Epithelial cell of esophagus (primary cell): ENCODE measurements around the gene BASP1.

Source experiments
- DNase-seq: peaks from one replicate; pipeline ENCODE4 v3.0.0; 2010; ENCODE audit warnings: low read depth
- H3K4me3 ChIP-seq: 2 replicates; pipeline ENCODE4 v1.5.1; 2011; ENCODE audit warnings: mild to moderate bottlenecking, low read length, control low read depth
- TF ChIP-seq, protein P1 (sequence below): IDR thresholded peaks from 2 replicates; pipeline ENCODE4 v1.5.1; 2011; ENCODE audit warnings: low read depth, mild to moderate bottlenecking, low read length, control low read depth, inconsistent platforms; ENCODE audit not compliant: insufficient read depth; ENCODE audit errors: missing control alignments

The BASP1 gene

DNA sequence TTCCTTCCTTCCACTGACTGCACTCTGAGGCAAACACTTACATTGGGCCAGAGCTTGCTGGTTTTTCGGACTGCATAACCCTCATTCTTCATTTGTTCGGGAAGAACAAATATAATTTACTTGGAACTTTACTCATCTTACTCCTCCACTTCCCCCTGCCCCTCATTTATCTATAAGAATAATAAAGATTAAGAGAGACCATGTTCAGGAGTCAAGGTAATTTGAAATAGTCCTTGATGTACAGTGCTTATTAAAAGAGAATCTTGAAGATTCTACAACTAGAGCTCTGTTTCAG is 65.6 kb downstream of the BASP1 start:
- no peak for DNase-seq
- TF ChIP-seq, protein P1, sequence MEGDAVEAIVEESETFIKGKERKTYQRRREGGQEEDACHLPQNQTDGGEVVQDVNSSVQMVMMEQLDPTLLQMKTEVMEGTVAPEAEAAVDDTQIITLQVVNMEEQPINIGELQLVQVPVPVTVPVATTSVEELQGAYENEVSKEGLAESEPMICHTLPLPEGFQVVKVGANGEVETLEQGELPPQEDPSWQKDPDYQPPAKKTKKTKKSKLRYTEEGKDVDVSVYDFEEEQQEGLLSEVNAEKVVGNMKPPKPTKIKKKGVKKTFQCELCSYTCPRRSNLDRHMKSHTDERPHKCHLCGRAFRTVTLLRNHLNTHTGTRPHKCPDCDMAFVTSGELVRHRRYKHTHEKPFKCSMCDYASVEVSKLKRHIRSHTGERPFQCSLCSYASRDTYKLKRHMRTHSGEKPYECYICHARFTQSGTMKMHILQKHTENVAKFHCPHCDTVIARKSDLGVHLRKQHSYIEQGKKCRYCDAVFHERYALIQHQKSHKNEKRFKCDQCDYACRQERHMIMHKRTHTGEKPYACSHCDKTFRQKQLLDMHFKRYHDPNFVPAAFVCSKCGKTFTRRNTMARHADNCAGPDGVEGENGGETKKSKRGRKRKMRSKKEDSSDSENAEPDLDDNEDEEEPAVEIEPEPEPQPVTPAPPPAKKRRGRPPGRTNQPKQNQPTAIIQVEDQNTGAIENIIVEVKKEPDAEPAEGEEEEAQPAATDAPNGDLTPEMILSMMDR, result no peak
- H3K4me3 ChIP-seq, result no peak overlapping the region

DNA sequence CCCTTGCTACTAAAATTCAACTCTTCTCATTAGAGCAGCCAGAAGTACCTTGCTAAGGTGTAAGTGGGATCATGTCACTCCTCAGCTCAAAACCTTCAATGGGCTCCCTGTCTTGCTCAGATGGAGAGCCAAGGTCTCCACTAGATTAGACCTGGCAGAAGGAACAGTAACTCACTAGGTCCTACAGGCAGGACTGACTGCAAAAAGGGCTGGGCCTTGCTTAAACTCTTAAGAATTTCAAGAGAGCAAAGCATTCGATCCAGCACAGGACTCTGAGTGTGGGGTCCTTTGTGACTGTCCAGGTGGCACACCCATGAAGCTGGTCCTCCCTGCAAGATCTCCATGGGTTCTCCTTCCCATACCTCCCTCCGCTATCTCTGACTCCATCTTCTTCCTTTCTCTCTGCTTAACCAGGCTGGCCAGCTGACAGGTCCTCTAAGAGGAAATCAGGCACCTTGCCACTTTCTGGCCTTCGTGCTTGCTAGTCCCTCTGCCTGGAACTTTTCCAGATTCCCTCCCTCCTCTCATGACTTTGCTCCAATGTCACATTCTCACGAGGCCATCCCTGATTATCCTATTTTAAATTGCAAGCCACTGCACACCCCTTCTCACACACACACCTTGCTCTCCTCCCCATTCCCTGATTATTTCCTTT is 70.2 kb downstream of the BASP1 start:
- H3K4me3 ChIP-seq, result no peak overlapping the region
- peak; percentile 29 for DNase-seq

GRCh38 chr5:17288570-17288969 is 71.1 kb downstream of the BASP1 start:
- DNase-seq, result no peak
- no peak overlapping the region for H3K4me3 ChIP-seq

More for the DNA sequence above, 70.2 kb downstream of the BASP1 start:
- TF ChIP-seq, protein P1, result no peak

DNA sequence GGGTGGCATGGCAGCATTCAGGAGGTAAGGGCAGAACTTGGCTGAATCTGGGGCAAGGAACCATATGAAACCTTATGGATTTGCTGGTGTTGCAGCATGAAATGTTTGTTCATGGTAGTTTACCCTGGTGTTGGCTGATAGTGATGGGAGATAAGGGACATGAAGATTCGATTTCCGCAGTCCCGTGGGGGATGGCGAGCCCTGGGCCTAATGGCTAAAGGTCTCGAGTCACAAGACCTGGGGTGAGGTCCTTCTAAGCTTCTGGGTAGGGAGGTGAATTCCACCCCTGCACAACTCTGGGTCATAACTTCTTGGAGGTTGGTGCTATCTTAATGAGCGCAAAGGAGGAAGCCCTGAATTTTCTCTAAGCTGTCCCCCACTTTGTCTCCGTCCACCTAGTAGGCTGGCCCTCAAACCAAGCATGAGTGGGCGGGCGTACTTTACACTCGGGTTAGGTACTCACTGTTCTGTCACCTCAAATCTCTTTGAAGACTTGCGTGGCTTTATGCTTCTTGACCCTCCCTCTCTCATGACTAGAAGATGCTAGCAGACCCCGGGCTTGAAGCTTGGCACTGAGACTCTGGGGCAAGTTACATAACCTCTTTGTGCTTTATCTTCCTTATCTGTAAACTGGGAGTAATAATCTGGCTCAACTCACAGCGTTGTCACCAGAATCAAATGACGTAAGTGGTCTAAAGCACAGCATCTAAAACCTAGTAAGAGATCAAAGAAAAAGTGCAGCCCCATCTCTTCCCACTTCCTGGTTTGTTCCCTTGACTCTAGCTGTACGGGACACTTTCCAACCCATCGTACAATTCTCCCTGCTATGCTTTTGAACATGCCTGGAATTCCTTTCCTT is 72.5 kb downstream of the BASP1 start:
- no peak overlapping the region for H3K4me3 ChIP-seq
- DNase-seq, result no peak
- TF ChIP-seq, protein P1, result no peak

More at GRCh38 chr5:17288570-17288969, 71.1 kb downstream of the BASP1 start:
- TF ChIP-seq, protein P1, result no peak

DNA sequence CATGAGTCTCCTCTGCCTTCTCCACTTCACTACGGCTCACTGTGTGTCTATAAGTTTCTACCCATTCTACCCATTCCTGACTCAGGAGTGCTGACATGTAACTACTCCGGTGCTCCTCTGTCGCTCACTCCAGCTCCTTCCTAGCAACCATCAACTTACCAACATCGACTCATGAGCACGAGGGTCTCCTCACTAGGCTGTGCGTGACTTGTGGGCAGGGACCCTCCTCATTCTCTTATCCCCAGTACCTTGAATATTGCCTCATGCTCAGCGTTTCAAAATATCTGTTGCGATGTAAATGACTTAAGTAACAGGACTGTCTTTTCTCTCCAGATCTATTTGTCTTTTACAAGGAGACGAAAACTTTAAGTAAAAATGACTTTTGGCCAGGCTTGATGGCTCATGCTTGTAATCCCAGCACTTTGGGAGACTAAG is 73.1 kb downstream of the BASP1 start:
- H3K4me3 ChIP-seq, result no peak overlapping the region
- TF ChIP-seq, protein P1, result no peak
- DNase-seq, result no peak

DNA sequence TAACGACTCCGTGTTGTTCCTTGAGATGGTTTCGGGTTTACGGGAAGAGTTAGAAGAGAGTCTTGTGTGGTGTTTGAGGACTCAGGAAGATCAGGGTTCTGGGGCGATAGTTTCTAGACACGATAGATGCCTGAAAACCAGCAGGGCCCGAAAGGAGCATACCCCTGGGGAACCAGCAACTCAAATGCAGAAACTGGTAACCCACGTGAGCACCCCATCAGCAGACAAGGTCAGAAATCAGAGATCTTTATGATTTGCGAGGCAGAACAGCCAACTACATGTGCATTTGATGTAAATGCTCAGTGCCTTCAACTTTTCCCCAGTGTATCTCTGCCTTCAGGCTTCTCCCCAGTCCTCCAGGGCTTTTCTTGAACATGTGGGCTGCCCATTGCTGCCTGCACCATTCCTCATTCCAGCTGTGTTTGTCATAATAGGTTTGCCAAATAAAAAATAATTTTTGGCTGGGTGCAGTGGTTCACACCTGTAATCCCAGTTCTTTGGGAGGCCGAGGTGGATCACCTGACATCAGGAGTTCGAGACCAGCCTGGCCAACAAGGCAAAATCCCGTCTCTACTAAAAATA is 75.1 kb downstream of the BASP1 start:
- no peak for DNase-seq
- TF ChIP-seq, protein P1, result no peak
- no peak overlapping the region for H3K4me3 ChIP-seq
